Natural killer cell treated with Interleukin-12 subunit alpha and Interleukin-12 subunit beta and Interleukin-15 and Interleukin-18, amount 100 ng/mL, for 72 hours (primary cell): ENCODE data around the gene POU4F3. TPM values are rescaled to one million over a fixed set of nuclear protein-coding genes. Genes with fewer than 3 reads are reported as not detected.

Experiments used
- ATAC-seq, 2 donors: fragments of 150-1000 bp; cut with Tn5 transposase in 1 of 2; sonication (Bioruptor Pico), chemical (Tn5 transposase) in 1 of 2; 2 replicates each; pipeline ENCODE4 v1.10.0; 2021
- DNase-seq: peaks from one replicate; pipeline ENCODE4 v3.0.0; 2022; ENCODE audit warnings: low spot score
- H3K27ac Mint-ChIP-seq, 2 donors: 1 replicate in 1 of 2; 2 replicates in 1 of 2; pipeline ENCODE4 v1.8.0; 2022; ENCODE audit warnings: mixed read lengths in 2 of 2, mild to moderate bottlenecking in 1 of 2, moderate library complexity in 1 of 2
- H3K27me3 Mint-ChIP-seq, 2 donors: 1 replicate in 1 of 2; 2 replicates in 1 of 2; pipeline ENCODE4 v1.8.0; 2022; ENCODE audit warnings: mixed read lengths in 2 of 2
- H3K36me3 Mint-ChIP-seq: one replicate; pipeline ENCODE4 v1.8.0; 2022; ENCODE audit warnings: mixed read lengths
- H3K4me1 Mint-ChIP-seq, 2 donors: 1 replicate in 1 of 2; 2 replicates in 1 of 2; pipeline ENCODE4 v1.8.0; 2022; ENCODE audit warnings: low read depth in 2 of 2, mixed read lengths in 2 of 2, mild to moderate bottlenecking in 1 of 2
- H3K4me3 Mint-ChIP-seq: one replicate; pipeline ENCODE4 v1.8.0; 2022; ENCODE audit warnings: mixed read lengths
- H3K9me3 Mint-ChIP-seq: 2 replicates; pipeline ENCODE4 v1.8.0; 2022; ENCODE audit warnings: mixed read lengths
- total RNA-seq, 2 donors: library from RNA; stranded (reverse); gene quantifications; one replicate each; pipeline ENCODE4 v1.2.3, GENCODE V29; 2022

The POU4F3 gene
- total RNA-seq, 2 donors from 2014 or later, result not detected

DNA sequence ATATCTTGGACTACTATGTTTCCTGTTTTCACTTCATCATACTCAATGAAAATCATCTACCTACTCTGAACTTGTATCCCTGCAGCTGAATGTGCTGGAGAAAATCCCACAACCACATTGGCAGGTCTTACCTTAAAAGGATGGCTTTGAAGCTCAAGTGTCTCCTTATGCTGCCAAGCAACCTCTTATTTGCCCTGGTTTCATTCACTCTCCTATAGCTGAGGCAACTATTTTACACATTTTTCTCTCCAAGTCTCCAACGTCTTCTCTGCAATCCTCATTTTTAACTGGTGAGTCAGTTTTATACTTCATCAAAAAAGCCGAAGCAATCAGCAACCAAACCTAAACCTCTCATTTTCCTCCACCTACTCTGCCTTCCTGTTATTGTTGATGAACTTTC is 49.7 kb downstream of the POU4F3 start:
- no peak overlapping the region for H3K27ac Mint-ChIP-seq
- H3K27me3 Mint-ChIP-seq, result peaks cover 0 to 2% of the 10 kb centered on the region in 2 donors
- H3K9me3 Mint-ChIP-seq, result no peaks in the 10 kb centered on the region
- H3K4me1 Mint-ChIP-seq, result no peaks in the 10 kb centered on the region
- H3K4me3 Mint-ChIP-seq, result no peak overlapping the region
- DNase-seq (no peak), ATAC-seq (no peak)
- no peaks in the 10 kb centered on the region for H3K36me3 Mint-ChIP-seq

DNA sequence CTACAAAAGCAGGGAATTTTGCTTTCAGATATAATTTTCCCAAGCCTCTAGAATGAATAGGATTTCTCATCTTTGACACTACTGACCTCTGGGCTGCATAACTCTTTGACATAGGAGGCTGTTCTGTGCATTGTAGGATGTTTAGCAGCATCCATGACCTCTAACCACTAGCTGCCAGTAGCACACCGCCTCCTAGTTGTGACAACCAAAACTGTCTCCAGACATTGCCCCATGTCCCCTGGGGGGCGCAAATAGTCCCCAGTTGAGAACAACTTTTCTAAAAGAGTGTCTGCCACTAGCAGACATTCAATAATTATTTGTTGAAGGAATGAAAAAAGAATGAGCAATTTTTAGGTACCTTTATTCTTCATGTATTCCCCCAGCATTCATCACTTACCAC is 51.8 kb downstream of the POU4F3 start:
- H3K9me3 Mint-ChIP-seq, result no peaks in the 10 kb centered on the region
- no peak for ATAC-seq
- peaks cover 8 to 13% of the 10 kb centered on the region in 2 donors for H3K27me3 Mint-ChIP-seq
- no peaks in the 10 kb centered on the region for H3K4me1 Mint-ChIP-seq
- no peak for DNase-seq
- H3K27ac Mint-ChIP-seq, result no peak overlapping the region
- no peaks in the 10 kb centered on the region for H3K36me3 Mint-ChIP-seq
- H3K4me3 Mint-ChIP-seq, result no peak overlapping the region

Other genes with a start within 250 kb of the POU4F3 start
- 1 to 10 TPM in 1 of 2 donors, not detected in 1; 2.5 TPM for gene PLAC8L1, start 233.3 kb upstream of the POU4F3 start, total RNA-seq
- gene LARS1, start 156.2 kb upstream of the POU4F3 start, total RNA-seq, result 100 to 1,000 TPM; 109 to 118 TPM
- 10 to 100 TPM; 16.6 to 24.7 TPM for gene RBM27, start 135.2 kb upstream of the POU4F3 start, total RNA-seq
- gene TCERG1, start 108.5 kb downstream of the POU4F3 start, total RNA-seq, result 100 to 1,000 TPM in 1 of 2 donors, 10 to 100 TPM in 1; 82.3 to 133 TPM
- not detected for gene GPR151, start 177.4 kb downstream of the POU4F3 start, total RNA-seq